Stimulated activated CD8-positive, alpha-beta memory T cell treated with anti-CD3 and anti-CD28 coated beads, Interleukin-12 subunit alpha, Interleukin-12 subunit beta, amount 100 ng/mL, for 24 hours (primary cell): ENCODE data around the gene UBR1.
"Not testable (repeated sequence)": the region's sequence is repeated elsewhere in the genome, so short reads cannot be mapped to it uniquely, and the experiment has no call there.

Experiments
- DNase-seq: peaks from one replicate; pipeline ENCODE4 v3.0.0-alpha.2; 2020; ENCODE audit errors: extremely low read depth

The UBR1 gene

GRCh38 chr15:43105778-43106485, at the start of gene UBR1:
Gene UBR1, minus strand, starts transcription at chr15:43106038. Its CDS starts 16 bp downstream, at chr15:43106022.
- DNase-seq = peak; percentile 73

- DNase-seq = no peak
Measured at GRCh38 chr15:43153269-43153668, 47.4 kb upstream of the UBR1 start.

GRCh38 chr15:43151688-43152087, 45.9 kb upstream of the UBR1 start:
- no peak for DNase-seq

GRCh38 chr15:43150191-43150929, 44.5 kb upstream of the UBR1 start:
- no peak for DNase-seq

- DNase-seq = no peak
Measured at GRCh38 chr15:43146184-43146583, 40.3 kb upstream of the UBR1 start.

DNA sequence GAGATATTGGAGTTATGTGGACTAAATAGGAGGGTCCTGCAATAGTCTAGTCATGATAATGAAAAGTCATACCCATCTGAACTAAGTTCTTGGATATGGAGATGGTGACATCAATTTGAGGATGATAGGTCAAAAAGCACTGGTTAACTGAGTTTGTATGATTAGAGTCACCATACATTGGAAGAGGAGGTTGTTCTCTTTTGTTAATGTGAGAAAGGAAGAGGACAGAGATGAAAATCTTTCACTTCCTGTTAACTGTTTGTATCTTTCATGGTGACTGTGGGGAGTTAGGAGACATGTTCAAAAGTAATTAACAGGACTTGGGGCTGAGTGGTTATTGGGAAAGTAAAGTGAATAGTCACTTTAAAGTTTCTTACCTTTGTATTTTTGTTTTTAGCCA, 38.7 kb upstream of the UBR1 start:
- DNase-seq = no peak

GRCh38 chr15:43143203-43143941, 37.5 kb upstream of the UBR1 start:
- DNase-seq = no peak

GRCh38 chr15:43135351-43135750, 29.5 kb upstream of the UBR1 start:
- no peak for DNase-seq

- no peak for DNase-seq
Measured at GRCh38 chr15:43134157-43134635, 28.4 kb upstream of the UBR1 start.

GRCh38 chr15:43133430-43134156, 27.8 kb upstream of the UBR1 start, which contains the start of gene TMEM62:
Gene TMEM62, plus strand, starts transcription at chr15:43133586. Its CDS starts 217 bp downstream, at chr15:43133803.
- DNase-seq = peak; percentile 9

GRCh38 chr15:43132830-43133429, 27.1 kb upstream of the UBR1 start:
- DNase-seq = no peak

- no peak for DNase-seq
Measured at GRCh38 chr15:43128980-43129335, 23.1 kb upstream of the UBR1 start.

DNA sequence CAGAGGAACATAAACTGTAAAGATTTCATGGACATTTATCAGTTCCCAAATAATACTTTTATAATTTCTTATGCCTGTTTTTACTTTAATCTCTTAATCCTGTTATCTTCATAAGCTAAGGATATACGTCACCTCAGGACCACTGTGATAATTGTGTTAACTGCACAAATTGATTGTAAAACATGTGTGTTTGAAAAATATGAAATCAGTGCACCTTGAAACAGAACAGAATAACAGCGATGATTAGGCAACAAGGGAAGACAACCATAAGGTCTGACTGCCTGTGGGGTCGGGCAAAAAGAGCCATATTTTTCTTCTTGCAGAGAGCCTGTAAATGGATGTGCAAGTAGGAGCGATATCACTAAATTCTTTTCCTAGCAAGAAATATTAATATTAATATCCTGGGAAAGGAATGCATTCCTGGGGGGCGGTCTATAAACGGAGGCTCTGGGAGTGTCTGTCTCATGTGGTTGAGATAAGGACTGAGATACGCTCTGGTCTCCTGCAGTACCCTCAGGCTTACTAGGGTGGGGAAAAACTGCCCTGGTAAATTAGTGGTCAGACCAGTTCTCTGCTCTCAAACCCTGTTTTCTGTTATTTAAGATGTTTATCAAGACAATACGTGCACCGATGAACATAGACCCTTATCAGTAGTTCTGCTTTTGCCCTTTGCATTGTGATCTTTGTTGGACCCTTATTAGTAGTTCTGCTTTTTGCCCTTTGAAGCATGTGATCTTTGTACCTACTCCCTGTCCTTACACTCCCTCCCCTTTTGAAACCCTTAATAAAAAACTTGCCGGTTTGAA, 22.5 kb upstream of the UBR1 start:
- not testable (repeated sequence) for DNase-seq

GRCh38 chr15:43127752-43128151, 21.9 kb upstream of the UBR1 start:
- DNase-seq = no peak

DNA sequence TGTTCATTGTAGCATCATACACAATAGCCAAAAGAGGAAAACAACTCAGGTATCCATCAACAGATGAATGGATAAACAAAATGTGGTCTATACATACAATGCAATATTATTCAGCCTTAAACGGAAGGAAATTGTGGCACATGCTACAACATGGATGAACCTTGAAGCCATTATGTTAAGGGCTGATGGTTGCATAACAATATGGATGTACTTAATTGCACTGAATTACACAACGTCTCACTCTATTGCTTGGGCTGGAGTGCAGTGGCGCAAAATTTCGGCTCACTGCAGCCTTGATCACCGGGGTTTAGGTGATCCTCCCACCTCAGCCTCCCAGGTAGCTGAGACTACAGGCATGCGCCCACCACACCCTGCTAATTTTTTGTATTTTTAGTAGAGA, 20.5 kb upstream of the UBR1 start:
- no peak for DNase-seq

GRCh38 chr15:43125100-43125661, 19.3 kb upstream of the UBR1 start:
- DNase-seq = no peak

- no peak for DNase-seq
Measured at GRCh38 chr15:43121863-43122262, 16.0 kb upstream of the UBR1 start.

DNA sequence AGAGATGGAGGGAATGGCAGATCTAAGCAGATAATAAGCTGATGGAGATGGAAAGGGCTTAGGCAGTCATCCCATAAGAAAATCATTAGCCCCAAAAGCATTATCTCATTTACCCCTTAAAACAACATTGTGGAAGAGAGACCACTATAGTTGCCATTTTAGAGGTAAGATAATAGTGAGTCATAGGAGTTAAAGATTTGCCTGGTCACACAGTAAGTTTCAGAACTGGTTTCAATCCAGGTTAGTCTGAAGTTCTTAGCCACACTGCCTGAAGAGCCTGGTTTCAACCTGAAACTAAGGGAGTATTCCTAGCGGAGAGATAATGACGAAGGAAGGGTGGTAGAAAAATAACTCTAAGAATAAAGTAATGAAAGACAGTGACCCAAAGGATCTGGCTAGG, 13.0 kb upstream of the UBR1 start:
- DNase-seq = no peak

DNA sequence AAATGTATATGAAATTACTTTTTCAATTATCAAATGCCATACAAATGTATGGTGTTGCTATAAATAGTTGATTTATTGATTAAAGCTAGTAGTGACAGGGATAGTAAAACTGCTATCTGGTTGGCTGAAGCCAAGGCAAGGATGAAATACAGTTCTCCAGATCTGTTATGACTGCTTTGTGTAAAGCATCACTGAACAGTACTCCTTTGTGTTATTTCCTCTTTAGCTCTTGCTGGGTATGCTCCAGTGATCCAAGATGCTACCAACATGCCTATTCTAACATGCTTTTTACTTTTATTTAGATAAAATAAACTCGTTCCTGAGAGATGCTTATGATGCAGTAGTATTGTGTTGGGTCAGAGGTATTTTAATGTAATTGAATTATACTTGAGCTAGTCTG, 12.4 kb upstream of the UBR1 start:
- DNase-seq = no peak

DNA sequence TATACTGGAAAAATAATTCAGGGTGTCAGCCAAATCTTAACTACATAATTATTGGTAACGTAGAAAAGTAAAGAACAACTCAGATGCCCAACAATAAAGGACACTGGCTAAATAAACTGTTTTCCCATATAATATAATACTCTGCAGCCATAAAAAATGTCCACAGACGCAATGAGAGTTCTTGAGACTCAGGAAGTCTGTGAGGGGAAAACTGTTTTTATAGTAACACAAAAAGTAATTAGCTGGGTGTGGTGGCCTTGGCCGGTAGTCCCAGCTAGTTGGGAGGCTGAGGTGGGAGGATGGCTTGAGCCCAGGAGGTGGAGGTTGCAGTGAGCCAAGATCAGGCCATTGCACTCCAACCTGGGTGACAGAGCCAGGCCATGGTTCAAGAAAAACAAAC, 5.5 kb upstream of the UBR1 start:
- no peak for DNase-seq
